Measurements from ENCODE around the gene LTB4R2. TPM values are rescaled to one million over a fixed set of nuclear protein-coding genes. Genes with fewer than 3 reads are reported as not detected.

The LTB4R2 gene
- total and polyA plus RNA-seq, 7 experiments from 2014 or later = 2.1 to 26.8 (median 14.1) TPM

- intact Hi-C loops (cut with micrococcal nuclease) = loop anchor here (1.0 kb wide), 6 partner anchors 9 to 147 kb away; partner anchors contain the start of genes CHMP4A (in 1 of the 2), DHRS1 (in 1 of the 2), IRF9 (in 1 of the 2) and NOP9 (in 1 of the 2)
- H3K4me1 Mint-ChIP-seq = peaks cover 37 to 56% (median 51%) of the 10 kb centered on the region in 7 donors
- no peak overlapping the region for H3K27ac ChIP-seq (ENCODE audit: low read depth, low read length)
- peaks cover 6 to 35% (median 19%) of the 10 kb centered on the region in 5 donors for H3K36me3 Mint-ChIP-seq
- ChIA-PET CTCF (interaction anchor here (0.7 to 5.8 kb wide), 21 partner anchors 10 to 229 kb away, joined by 3 to 47 read pairs (median 5); partner anchors contain the start of genes CHMP4A, DHRS1, NOP9 and SDR39U1), POLR2A (interaction anchor here (0.5 to 8.8 kb wide), 11 partner anchors 8 to 301 kb away, joined by 3 to 79 read pairs (median 5); partner anchors contain the start of genes CBLN3, DHRS1, KHNYN and MDP1)
- H3K27me3 ChIP-seq (ENCODE audit: control insufficient read depth in 2 of 2, insufficient read depth in 2 of 2, low read length in 2 of 2) = no peaks in the 10 kb centered on the region
- H3K27ac Mint-ChIP-seq = peak overlapping the region; percentile 15 to 90 (median 79)
- H3K4me3 Mint-ChIP-seq = peak overlapping the region in 7 of 10 donors; percentile 3 to 73 (median 49)
- ATAC-seq = no peak
- no peaks in the 10 kb centered on the region for H3K27me3 Mint-ChIP-seq
- DNase-seq = no peak
- peaks cover 0 to 2% (median 0%) of the 10 kb centered on the region in 11 donors for H3K9me3 Mint-ChIP-seq
- H3K9me3 ChIP-seq (ENCODE audit: control insufficient read depth in 2 of 3, low read length in 3 of 3) = no peaks in the 10 kb centered on the region
- H3K4me3 ChIP-seq (ENCODE audit: low read length) = no peak overlapping the region
- peaks cover 15 to 43% (median 26%) of the 10 kb centered on the region in 3 experiments for H3K36me3 ChIP-seq (ENCODE audit: control insufficient read depth in 2 of 3, insufficient read depth in 3 of 3, low read length in 3 of 3)
- H3K4me1 ChIP-seq (ENCODE audit: control insufficient read depth in 2 of 2, insufficient read depth in 2 of 2, low read length in 2 of 2) = peaks cover 41 to 46% of the 10 kb centered on the region in 2 donors
Measured at GRCh38 chr14:24308342-24309124, 1.4 kb upstream of the LTB4R2 start.

DNA sequence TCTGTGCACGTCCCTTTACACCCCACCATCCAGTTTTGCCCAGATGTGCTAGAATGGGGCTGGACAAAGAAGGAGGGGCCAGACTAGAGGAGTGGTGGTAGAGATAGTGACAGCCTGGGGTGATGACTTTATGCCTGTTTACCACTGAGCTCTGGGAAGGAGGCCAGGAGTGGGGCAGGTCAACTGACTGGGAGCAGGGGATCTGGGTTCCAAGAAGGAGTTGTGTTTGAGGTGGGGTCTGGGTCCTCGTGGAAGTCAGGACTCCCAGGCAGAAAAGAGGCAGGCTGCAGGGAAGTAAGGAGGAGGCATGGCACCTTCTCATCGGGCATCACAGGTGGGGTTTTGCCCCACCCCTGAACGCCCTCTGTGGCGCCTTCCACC, 315 bp downstream of the LTB4R2 start:
- peaks cover 8 to 26% (median 11%) of the 10 kb centered on the region in 3 experiments for H3K36me3 ChIP-seq (ENCODE audit: control insufficient read depth in 2 of 3, insufficient read depth in 3 of 3, low read length in 3 of 3)
- H3K36me3 Mint-ChIP-seq = peaks cover 5 to 36% (median 13%) of the 10 kb centered on the region in 5 donors
- ChIA-PET CTCF (interaction anchor here (0.6 to 5.8 kb wide), 8 partner anchors 12 to 121 kb away, joined by 3 to 47 read pairs (median 6); partner anchors contain the start of genes DHRS1, KHNYN, NOP9 and RABGGTA), POLR2A (interaction anchor here (0.8 to 8.8 kb wide), 14 partner anchors 10 to 195 kb away, joined by 3 to 79 read pairs (median 8); partner anchors contain the start of genes ADCY4, CBLN3, CHMP4A and DCAF11)
- peak overlapping the region; percentile 79 to 95 (median 89) for H3K27ac Mint-ChIP-seq
- H3K27me3 ChIP-seq (ENCODE audit: control insufficient read depth in 2 of 2, insufficient read depth in 2 of 2, low read length in 2 of 2) = no peaks in the 10 kb centered on the region
- H3K27ac ChIP-seq (ENCODE audit: low read depth, low read length) = peak overlapping the region; percentile 76
- H3K4me1 Mint-ChIP-seq = peaks cover 52 to 73% (median 68%) of the 10 kb centered on the region in 7 donors
- DNase-seq = no peak
- peak overlapping the region; percentile 50 for H3K4me3 ChIP-seq (ENCODE audit: low read length)
- intact Hi-C loops (cut with micrococcal nuclease) = loop anchor here (1.0 to 5.0 kb wide), 3 partner anchors 38 to 94 kb away; partner anchors contain the start of genes RABGGTA (in 2 of the 2) and MDP1 (in 1 of the 2)
- no peaks in the 10 kb centered on the region for H3K27me3 Mint-ChIP-seq
- peaks cover 59 to 63% of the 10 kb centered on the region in 2 donors for H3K4me1 ChIP-seq (ENCODE audit: control insufficient read depth in 2 of 2, insufficient read depth in 2 of 2, low read length in 2 of 2)
- H3K9me3 Mint-ChIP-seq = no peaks in the 10 kb centered on the region
- H3K4me3 Mint-ChIP-seq = peak overlapping the region; percentile 66 to 90 (median 84)
- no peaks in the 10 kb centered on the region for H3K9me3 ChIP-seq (ENCODE audit: control insufficient read depth in 2 of 3, low read length in 3 of 3)
- no peak for ATAC-seq

GRCh38 chr14:24310646-24311604, 985 bp downstream of the LTB4R2 start, which contains the start of gene LTB4R:
TSS of gene LTB4R (plus strand) at chr14:24311502. CDS start at chr14:24315652, 4,150 bp downstream.
- H3K9me3 Mint-ChIP-seq = no peaks in the 10 kb centered on the region
- peak within 1 kb of the TSS; percentile 76 for H3K27ac ChIP-seq (ENCODE audit: low read depth, low read length)
- ChIA-PET CTCF (interaction anchor here (0.6 to 5.8 kb wide), 9 partner anchors 12 to 120 kb away, joined by 3 to 47 read pairs (median 5); partner anchors contain the start of genes DHRS1, KHNYN, NOP9 and RABGGTA), POLR2A (interaction anchor here (0.8 to 8.8 kb wide), 17 partner anchors 11 to 196 kb away, joined by 3 to 79 read pairs (median 5); partner anchors contain the start of genes ADCY4, CBLN3, CHMP4A and DCAF11)
- peaks cover 60 to 65% of the 10 kb centered on the region in 2 donors for H3K4me1 ChIP-seq (ENCODE audit: control insufficient read depth in 2 of 2, insufficient read depth in 2 of 2, low read length in 2 of 2)
- peak within 1 kb of the TSS; percentile 77 to 91 (median 85) for H3K4me3 Mint-ChIP-seq
- peak within 1 kb of the TSS; percentile 50 for H3K4me3 ChIP-seq (ENCODE audit: low read length)
- ATAC-seq (peak; percentile 85), DNase-seq (peak; percentile 61 to 79 (median 73))
- H3K4me1 Mint-ChIP-seq = peaks cover 58 to 79% (median 72%) of the 10 kb centered on the region in 7 donors
- H3K9me3 ChIP-seq (ENCODE audit: control insufficient read depth in 2 of 3, low read length in 3 of 3) = no peaks in the 10 kb centered on the region
- H3K27me3 ChIP-seq (ENCODE audit: control insufficient read depth in 2 of 2, insufficient read depth in 2 of 2, low read length in 2 of 2) = no peaks in the 10 kb centered on the region
- H3K36me3 Mint-ChIP-seq = peaks cover 4 to 34% (median 7%) of the 10 kb centered on the region in 5 donors
- peak within 1 kb of the TSS; percentile 86 to 95 (median 89) for H3K27ac Mint-ChIP-seq
- peaks cover 5 to 19% (median 9%) of the 10 kb centered on the region in 3 experiments for H3K36me3 ChIP-seq (ENCODE audit: control insufficient read depth in 2 of 3, insufficient read depth in 3 of 3, low read length in 3 of 3)
- H3K27me3 Mint-ChIP-seq = no peaks in the 10 kb centered on the region
- intact Hi-C loops (cut with micrococcal nuclease) = loop anchor here (1.0 to 5.0 kb wide), 5 partner anchors 21 to 120 kb away; partner anchors contain the start of genes RABGGTA (in 2 of the 2) and MDP1 (in 1 of the 2)

GRCh38 chr14:24311837-24312615, 2.1 kb downstream of the LTB4R2 start:
- no peaks in the 10 kb centered on the region for H3K9me3 ChIP-seq (ENCODE audit: control insufficient read depth in 2 of 3, low read length in 3 of 3)
- no peaks in the 10 kb centered on the region for H3K27me3 ChIP-seq (ENCODE audit: control insufficient read depth in 2 of 2, insufficient read depth in 2 of 2, low read length in 2 of 2)
- POLR2A ChIA-PET = interaction anchor here (0.8 to 8.8 kb wide), 11 partner anchors 12 to 197 kb away, joined by 3 to 79 read pairs (median 14); partner anchors contain the start of genes ADCY4, CBLN3, CHMP4A and DCAF11
- Mint-ChIP-seq H3K27ac (peak overlapping the region; percentile 84 to 93 (median 88)), H3K27me3 (no peaks in the 10 kb centered on the region), H3K4me1 (peaks cover 58 to 80% (median 73%) of the 10 kb centered on the region in 7 donors), H3K4me3 (peak overlapping the region; percentile 77 to 91 (median 85)), H3K9me3 (no peaks in the 10 kb centered on the region), H3K36me3 (peaks cover 0 to 32% (median 4%) of the 10 kb centered on the region in 5 donors)
- H3K4me1 ChIP-seq (ENCODE audit: control insufficient read depth in 2 of 2, insufficient read depth in 2 of 2, low read length in 2 of 2) = peaks cover 60 to 65% of the 10 kb centered on the region in 2 donors
- H3K36me3 ChIP-seq (ENCODE audit: control insufficient read depth in 2 of 3, insufficient read depth in 3 of 3, low read length in 3 of 3) = peaks cover 0 to 8% (median 0%) of the 10 kb centered on the region in 3 experiments
- peak in 3 of 9 donors; percentile 25 to 41 (median 33) for DNase-seq
- intact Hi-C loops (cut with micrococcal nuclease) = loop anchor here (1.0 to 5.0 kb wide), 4 partner anchors 20 to 119 kb away; partner anchors contain the start of gene RABGGTA (in 1 of the 2)
- CTCF ChIA-PET = interaction anchor here (0.8 to 5.7 kb wide), 5 partner anchors 17 to 305 kb away, joined by 3 to 47 read pairs (median 7); partner anchors contain the start of genes KHNYN and TINF2
- H3K27ac ChIP-seq (ENCODE audit: low read depth, low read length) = peak overlapping the region; percentile 76
- ATAC-seq = peak; percentile 19
- peak overlapping the region; percentile 50 for H3K4me3 ChIP-seq (ENCODE audit: low read length)
